ENCODE data around the gene GID4. TPM values are rescaled to one million over a fixed set of nuclear protein-coding genes. Genes with fewer than 3 reads are reported as not detected.

The GID4 gene
- polyA plus RNA-seq, 2 donors, result 6.2 to 7.5 TPM

GRCh38 chr17:18025945-18026776, 13.0 kb upstream of the GID4 start:
- 73 to 77% methylated on average over 11 of the region's 11 CpGs for WGBS, 2 donors
- peaks cover 3 to 4% of the 10 kb centered on the region in 2 donors for H3K4me1 ChIP-seq (ENCODE audit: control insufficient read depth in 2 of 2, insufficient read depth in 2 of 2, low read length in 1 of 2)
- no peaks in the 10 kb centered on the region for H3K9me3 ChIP-seq (ENCODE audit: control insufficient read depth in 2 of 2, insufficient read depth in 1 of 2, low read depth in 1 of 2, low read length in 1 of 2)
- no peaks in the 10 kb centered on the region for H3K27me3 ChIP-seq (ENCODE audit: control insufficient read depth in 1 of 2, insufficient read depth in 2 of 2, low read length in 2 of 2)
- no peak overlapping the region for H3K27ac ChIP-seq (ENCODE audit: low read depth in 2 of 2, low read length in 1 of 2)
- H3K4me3 ChIP-seq (ENCODE audit: low read depth in 1 of 2, low read length in 2 of 2), result no peak overlapping the region
- peaks cover 8 to 15% of the 10 kb centered on the region in 2 donors for H3K36me3 ChIP-seq (ENCODE audit: control insufficient read depth in 2 of 2, insufficient read depth in 2 of 2, low read length in 1 of 2)

GRCh38 chr17:18027280-18027679, 11.9 kb upstream of the GID4 start:
- Histone ChIP-seq H3K36me3 (ENCODE audit: control insufficient read depth in 2 of 2, insufficient read depth in 2 of 2, low read length in 1 of 2) (peaks cover 8 to 15% of the 10 kb centered on the region in 2 donors), H3K9me3 (ENCODE audit: control insufficient read depth in 2 of 2, insufficient read depth in 1 of 2, low read depth in 1 of 2, low read length in 1 of 2) (no peaks in the 10 kb centered on the region), H3K4me3 (ENCODE audit: low read depth in 1 of 2, low read length in 2 of 2) (no peak overlapping the region), H3K4me1 (ENCODE audit: control insufficient read depth in 2 of 2, insufficient read depth in 2 of 2, low read length in 1 of 2) (peaks cover 2 to 3% of the 10 kb centered on the region in 2 donors), H3K27me3 (ENCODE audit: control insufficient read depth in 1 of 2, insufficient read depth in 2 of 2, low read length in 2 of 2) (no peaks in the 10 kb centered on the region), H3K27ac (ENCODE audit: low read depth in 2 of 2, low read length in 1 of 2) (no peak overlapping the region)
- WGBS, 2 donors, result 75 to 80% methylated on average over 6 of the region's 6 CpGs

GRCh38 chr17:18028114-18028951, 10.9 kb upstream of the GID4 start:
- Histone ChIP-seq H3K9me3 (ENCODE audit: control insufficient read depth in 2 of 2, insufficient read depth in 1 of 2, low read depth in 1 of 2, low read length in 1 of 2) (no peaks in the 10 kb centered on the region), H3K36me3 (ENCODE audit: control insufficient read depth in 2 of 2, insufficient read depth in 2 of 2, low read length in 1 of 2) (peaks cover 8 to 15% of the 10 kb centered on the region in 2 donors), H3K27ac (ENCODE audit: low read depth in 2 of 2, low read length in 1 of 2) (no peak overlapping the region), H3K4me3 (ENCODE audit: low read depth in 1 of 2, low read length in 2 of 2) (no peak overlapping the region), H3K4me1 (ENCODE audit: control insufficient read depth in 2 of 2, insufficient read depth in 2 of 2, low read length in 1 of 2) (peaks cover 2 to 3% of the 10 kb centered on the region in 2 donors), H3K27me3 (ENCODE audit: control insufficient read depth in 1 of 2, insufficient read depth in 2 of 2, low read length in 2 of 2) (no peaks in the 10 kb centered on the region)
- WGBS, 2 donors, result 77% methylated on average over 11 of the region's 11 CpGs

- Histone ChIP-seq H3K27me3 (ENCODE audit: control insufficient read depth in 1 of 2, insufficient read depth in 2 of 2, low read length in 2 of 2) (no peaks in the 10 kb centered on the region), H3K4me3 (ENCODE audit: low read depth in 1 of 2, low read length in 2 of 2) (no peak overlapping the region), H3K4me1 (ENCODE audit: control insufficient read depth in 2 of 2, insufficient read depth in 2 of 2, low read length in 1 of 2) (peaks cover 2 to 3% of the 10 kb centered on the region in 2 donors), H3K36me3 (ENCODE audit: control insufficient read depth in 2 of 2, insufficient read depth in 2 of 2, low read length in 1 of 2) (peaks cover 8 to 15% of the 10 kb centered on the region in 2 donors), H3K27ac (ENCODE audit: low read depth in 2 of 2, low read length in 1 of 2) (no peak overlapping the region), H3K9me3 (ENCODE audit: control insufficient read depth in 2 of 2, insufficient read depth in 1 of 2, low read depth in 1 of 2, low read length in 1 of 2) (no peaks in the 10 kb centered on the region)
- 76 to 80% methylated on average over 8 of the region's 8 CpGs for WGBS, 2 donors
Observed at GRCh38 chr17:18028952-18029540, 10.2 kb upstream of the GID4 start.

GRCh38 chr17:18031955-18032354, 7.3 kb upstream of the GID4 start:
- Histone ChIP-seq H3K4me3 (ENCODE audit: low read depth in 1 of 2, low read length in 2 of 2) (no peak overlapping the region), H3K4me1 (ENCODE audit: control insufficient read depth in 2 of 2, insufficient read depth in 2 of 2, low read length in 1 of 2) (no peaks in the 10 kb centered on the region), H3K27me3 (ENCODE audit: control insufficient read depth in 1 of 2, insufficient read depth in 2 of 2, low read length in 2 of 2) (no peaks in the 10 kb centered on the region), H3K27ac (ENCODE audit: low read depth in 2 of 2, low read length in 1 of 2) (peak overlapping the region in 1 of 2 donors; percentile 65), H3K9me3 (ENCODE audit: control insufficient read depth in 2 of 2, insufficient read depth in 1 of 2, low read depth in 1 of 2, low read length in 1 of 2) (no peaks in the 10 kb centered on the region), H3K36me3 (ENCODE audit: control insufficient read depth in 2 of 2, insufficient read depth in 2 of 2, low read length in 1 of 2) (peaks cover 6 to 8% of the 10 kb centered on the region in 2 donors)
- 64 to 65% methylated on average over 2 of the region's 2 CpGs for WGBS, 2 donors

- H3K27me3 ChIP-seq (ENCODE audit: control insufficient read depth in 1 of 2, insufficient read depth in 2 of 2, low read length in 2 of 2), result no peaks in the 10 kb centered on the region
- no peaks in the 10 kb centered on the region for H3K9me3 ChIP-seq (ENCODE audit: control insufficient read depth in 2 of 2, insufficient read depth in 1 of 2, low read depth in 1 of 2, low read length in 1 of 2)
- no peak overlapping the region for H3K27ac ChIP-seq (ENCODE audit: low read depth in 2 of 2, low read length in 1 of 2)
- H3K36me3 ChIP-seq (ENCODE audit: control insufficient read depth in 2 of 2, insufficient read depth in 2 of 2, low read length in 1 of 2), result no peaks in the 10 kb centered on the region
- no peaks in the 10 kb centered on the region for H3K4me1 ChIP-seq (ENCODE audit: control insufficient read depth in 2 of 2, insufficient read depth in 2 of 2, low read length in 1 of 2)
- no peak overlapping the region for H3K4me3 ChIP-seq (ENCODE audit: low read depth in 1 of 2, low read length in 2 of 2)
- 19 to 23% methylated on average over 5 of the region's 5 CpGs for WGBS, 2 donors
Observed at GRCh38 chr17:18033442-18034099, 5.6 kb upstream of the GID4 start.

- no peaks in the 10 kb centered on the region for H3K36me3 ChIP-seq (ENCODE audit: control insufficient read depth in 2 of 2, insufficient read depth in 2 of 2, low read length in 1 of 2)
- H3K27me3 ChIP-seq (ENCODE audit: control insufficient read depth in 1 of 2, insufficient read depth in 2 of 2, low read length in 2 of 2), result no peaks in the 10 kb centered on the region
- no peak overlapping the region for H3K4me3 ChIP-seq (ENCODE audit: low read depth in 1 of 2, low read length in 2 of 2)
- 52 to 85% methylated on average over 2 of the region's 2 CpGs for WGBS, 2 donors
- peaks cover 0 to 6% of the 10 kb centered on the region in 2 donors for H3K4me1 ChIP-seq (ENCODE audit: control insufficient read depth in 2 of 2, insufficient read depth in 2 of 2, low read length in 1 of 2)
- H3K9me3 ChIP-seq (ENCODE audit: control insufficient read depth in 2 of 2, insufficient read depth in 1 of 2, low read depth in 1 of 2, low read length in 1 of 2), result no peaks in the 10 kb centered on the region
- no peak overlapping the region for H3K27ac ChIP-seq (ENCODE audit: low read depth in 2 of 2, low read length in 1 of 2)
Observed at GRCh38 chr17:18035704-18036103, 3.5 kb upstream of the GID4 start.

GRCh38 chr17:18037486-18037885, 1.7 kb upstream of the GID4 start:
- Histone ChIP-seq H3K9me3 (ENCODE audit: control insufficient read depth in 2 of 2, insufficient read depth in 1 of 2, low read depth in 1 of 2, low read length in 1 of 2) (no peaks in the 10 kb centered on the region), H3K36me3 (ENCODE audit: control insufficient read depth in 2 of 2, insufficient read depth in 2 of 2, low read length in 1 of 2) (no peaks in the 10 kb centered on the region), H3K4me1 (ENCODE audit: control insufficient read depth in 2 of 2, insufficient read depth in 2 of 2, low read length in 1 of 2) (peaks cover 0 to 13% of the 10 kb centered on the region in 2 donors), H3K27me3 (ENCODE audit: control insufficient read depth in 1 of 2, insufficient read depth in 2 of 2, low read length in 2 of 2) (no peaks in the 10 kb centered on the region), H3K27ac (ENCODE audit: low read depth in 2 of 2, low read length in 1 of 2) (no peak overlapping the region), H3K4me3 (ENCODE audit: low read depth in 1 of 2, low read length in 2 of 2) (no peak overlapping the region)
- WGBS, 2 donors, result 69 to 76% methylated on average over 6 of the region's 6 CpGs

Data from esophagus (tissue), 2 donors.